GM21423 (cell line): ENCODE results near the gene SCNN1B.
"Not testable (repeated sequence)": the region's sequence is repeated elsewhere in the genome, so short reads cannot be mapped to it uniquely, and the experiment has no call there.

Experiments used
- ATAC-seq: cut with Tn5 transposase; IDR thresholded peaks from one replicate; pipeline ENCODE4 v1.9.1; 2021; ENCODE audit warnings: mild to moderate bottlenecking, moderate library complexity; ENCODE audit not compliant: unreplicated experiment

SCNN1B gene

GRCh38 chr16:23400447-23400846, 98.3 kb downstream of the SCNN1B start:
- not testable (repeated sequence) for ATAC-seq

- no peak for ATAC-seq
These were observed 99.0 kb downstream of the SCNN1B start for GRCh38 chr16:23401139-23401538.

- no peak for ATAC-seq
These were observed 100.0 kb downstream of the SCNN1B start for GRCh38 chr16:23402100-23402499.

- ATAC-seq, result no peak
These were observed 101.4 kb downstream of the SCNN1B start for GRCh38 chr16:23403547-23403946.

- ATAC-seq, result no peak
These were observed 103.9 kb downstream of the SCNN1B start for GRCh38 chr16:23406024-23406423.

- ATAC-seq, result no peak
These were observed 104.6 kb downstream of the SCNN1B start for GRCh38 chr16:23406546-23407240.

GRCh38 chr16:23407436-23408127, 105.5 kb downstream of the SCNN1B start:
- ATAC-seq, result no peak

GRCh38 chr16:23408242-23408822, 106.2 kb downstream of the SCNN1B start:
- no peak for ATAC-seq

GRCh38 chr16:23408823-23409298, 106.8 kb downstream of the SCNN1B start:
- no peak for ATAC-seq

- no peak for ATAC-seq
These were observed 107.4 kb downstream of the SCNN1B start for GRCh38 chr16:23409522-23409921.

GRCh38 chr16:23410176-23410575, 108.1 kb downstream of the SCNN1B start:
- no peak for ATAC-seq

GRCh38 chr16:23414731-23415130, 112.6 kb downstream of the SCNN1B start:
- ATAC-seq, result no peak

- no peak for ATAC-seq
These were observed 114.7 kb downstream of the SCNN1B start for GRCh38 chr16:23416816-23417215.

- ATAC-seq, result no peak
These were observed 117.9 kb downstream of the SCNN1B start for GRCh38 chr16:23420011-23420410.

GRCh38 chr16:23423496-23424049, 121.5 kb downstream of the SCNN1B start:
- no peak for ATAC-seq

- no peak for ATAC-seq
These were observed 122.3 kb downstream of the SCNN1B start for GRCh38 chr16:23424292-23424958.

GRCh38 chr16:23428351-23428750, 126.2 kb downstream of the SCNN1B start:
- ATAC-seq, result no peak
